H1 (cell line): Measurements from ENCODE around the gene GPR31.

Experiments
- CBX5 ChIP-seq: fragments of 300-800, 300-1000 bp; sonication (generic); IDR thresholded peaks from 2 replicates; pipeline ENCODE4 v1.7.1; 2016; ENCODE audit warnings: antibody characterized with exemption, low read length, low read depth
- CHD1 ChIP-seq: IDR thresholded peaks from 2 replicates; pipeline ENCODE4 v1.6.1; 2012; ENCODE audit warnings: low read depth, low read length, improper control_type of control experiment
- EZH2 ChIP-seq: fragments of 200-600 bp; sonication (generic); IDR thresholded peaks from 2 replicates; pipeline ENCODE4 v1.7.1; 2012; ENCODE audit warnings: low read depth, mild to moderate bottlenecking, moderate library complexity, low read length, inconsistent platforms; ENCODE audit not compliant: severe bottlenecking
- RNF2 ChIP-seq: fragments of 200-900, 300-1000 bp; sonication (generic); IDR thresholded peaks from 2 replicates; pipeline ENCODE4 v1.7.1; 2016; ENCODE audit warnings: borderline replicate concordance, low read depth, mild to moderate bottlenecking, antibody characterized with exemption, low read length; ENCODE audit not compliant: poor library complexity, severe bottlenecking; ENCODE audit errors: missing control alignments
- SIN3A ChIP-seq, 2 experiments: IDR thresholded peaks in 1 of 2; conservative IDR thresholded peaks in 1 of 2; 2 replicates each; pipeline ENCODE4 v1.6.1; 2011 to 2012; ENCODE audit warnings: low read length in 2 of 2, improper control_type of control experiment in 1 of 2, low read depth in 1 of 2, mild to moderate bottlenecking in 1 of 2
- TF ChIP-seq, protein P1 (sequence below), 3 experiments: IDR thresholded peaks; 1 replicate in 2 of 3; 2 replicates in 1 of 3; pipeline versions ENCODE4 v1.5.1 to v1.6.1; 2011; ENCODE audit warnings: low read length in 3 of 3, mild to moderate bottlenecking in 3 of 3, inconsistent platforms in 2 of 3, low read depth in 1 of 3, moderate library complexity in 1 of 3; ENCODE audit not compliant: insufficient read depth in 1 of 3; ENCODE audit errors: control extremely low read depth in 1 of 3

DNA sequence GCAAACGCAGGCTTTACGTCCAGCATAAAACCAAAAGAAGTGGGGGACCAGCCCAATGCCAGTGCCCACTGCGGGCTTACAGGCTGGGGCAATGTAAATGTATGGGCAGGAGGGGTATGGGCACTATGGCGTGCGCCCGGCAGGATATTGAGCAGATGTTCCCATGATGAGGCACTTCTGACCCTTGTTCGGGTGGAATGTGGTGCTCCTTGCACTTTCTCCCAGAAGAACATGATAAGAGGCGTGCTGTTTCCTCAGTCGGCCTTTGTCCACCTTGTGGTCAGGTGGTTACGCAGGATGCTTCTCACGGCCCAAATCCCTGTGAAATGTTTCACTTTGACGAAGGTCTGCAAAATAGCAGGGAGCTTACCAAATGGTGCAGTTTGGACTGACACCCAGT lies 4.8 kb upstream of the GPR31 start:
- TF ChIP-seq, protein P1, sequence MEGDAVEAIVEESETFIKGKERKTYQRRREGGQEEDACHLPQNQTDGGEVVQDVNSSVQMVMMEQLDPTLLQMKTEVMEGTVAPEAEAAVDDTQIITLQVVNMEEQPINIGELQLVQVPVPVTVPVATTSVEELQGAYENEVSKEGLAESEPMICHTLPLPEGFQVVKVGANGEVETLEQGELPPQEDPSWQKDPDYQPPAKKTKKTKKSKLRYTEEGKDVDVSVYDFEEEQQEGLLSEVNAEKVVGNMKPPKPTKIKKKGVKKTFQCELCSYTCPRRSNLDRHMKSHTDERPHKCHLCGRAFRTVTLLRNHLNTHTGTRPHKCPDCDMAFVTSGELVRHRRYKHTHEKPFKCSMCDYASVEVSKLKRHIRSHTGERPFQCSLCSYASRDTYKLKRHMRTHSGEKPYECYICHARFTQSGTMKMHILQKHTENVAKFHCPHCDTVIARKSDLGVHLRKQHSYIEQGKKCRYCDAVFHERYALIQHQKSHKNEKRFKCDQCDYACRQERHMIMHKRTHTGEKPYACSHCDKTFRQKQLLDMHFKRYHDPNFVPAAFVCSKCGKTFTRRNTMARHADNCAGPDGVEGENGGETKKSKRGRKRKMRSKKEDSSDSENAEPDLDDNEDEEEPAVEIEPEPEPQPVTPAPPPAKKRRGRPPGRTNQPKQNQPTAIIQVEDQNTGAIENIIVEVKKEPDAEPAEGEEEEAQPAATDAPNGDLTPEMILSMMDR (IDR thresholded peaks at IDR 0.05; ENCODE audit: control extremely low read depth in 1 of 3, insufficient read depth in 1 of 3, low read depth in 1 of 3, low read length in 3 of 3) = no peak
- TF ChIP-seq CHD1 = no peak
- no peak for TF ChIP-seq EZH2
- TF ChIP-seq RNF2 = no peak
- no peak for TF ChIP-seq CBX5
- TF ChIP-seq SIN3A (conservative IDR thresholded peaks at IDR 0.05 in 1 of 2, IDR thresholded peaks at IDR 0.05 in 1 of 2; ENCODE audit: low read depth in 1 of 2, low read length in 2 of 2) = no peak
